H9 (cell line): ENCODE results near the gene RYR1. TPM values are rescaled to one million over a fixed set of nuclear protein-coding genes. Genes with fewer than 3 reads are reported as not detected.
A peak's percentile ranks its signal among the peaks of the same experiment; 100 is the strongest.
"Not testable (repeated sequence)": the region's sequence is repeated elsewhere in the genome, so short reads cannot be mapped to it uniquely, and the experiment has no call there.

Source experiments
- DNase-seq: peaks from one replicate; pipeline ENCODE4 v3.0.0-alpha.2; 2017
- H2AFZ ChIP-seq: one replicate; pipeline ENCODE4 v1.6.1; 2013; ENCODE audit warnings: mild to moderate bottlenecking, low read length, control low read depth, moderate library complexity
- H2AK5ac ChIP-seq: 2 replicates; pipeline ENCODE4 v1.6.1; 2013; ENCODE audit warnings: low read length, control low read depth, mixed read lengths; ENCODE audit not compliant: insufficient read length
- H2BK120ac ChIP-seq: one replicate; pipeline ENCODE4 v1.6.1; 2013; ENCODE audit warnings: low read depth, mild to moderate bottlenecking, low read length, control low read depth, inconsistent platforms; ENCODE audit not compliant: poor library complexity, severe bottlenecking
- H2BK12ac ChIP-seq: 2 replicates; pipeline ENCODE4 v1.6.1; 2013; ENCODE audit warnings: low read length, control low read depth, mixed read lengths, low read depth; ENCODE audit not compliant: insufficient read length
- H2BK15ac ChIP-seq: 2 replicates; pipeline ENCODE4 v1.6.1; 2013; ENCODE audit warnings: low read depth, low read length, control low read depth
- H2BK20ac ChIP-seq: one replicate; pipeline ENCODE4 v1.6.1; 2013; ENCODE audit warnings: low read depth, mild to moderate bottlenecking, low read length, control low read depth, inconsistent platforms; ENCODE audit not compliant: poor library complexity, severe bottlenecking
- H2BK5ac ChIP-seq: 2 replicates; pipeline ENCODE4 v1.6.1; 2013; ENCODE audit warnings: low read length, control low read depth, mixed read lengths; ENCODE audit not compliant: insufficient read length
- H3K14ac ChIP-seq: 2 replicates; pipeline ENCODE4 v1.6.1; 2013; ENCODE audit warnings: low read length, control low read depth; ENCODE audit not compliant: insufficient read depth
- H3K18ac ChIP-seq: 2 replicates; pipeline ENCODE4 v1.6.1; 2013; ENCODE audit warnings: low read depth, mild to moderate bottlenecking, mixed read lengths, low read length, control low read depth; ENCODE audit not compliant: insufficient read length
- H3K23ac ChIP-seq: 2 replicates; pipeline ENCODE4 v1.6.1; 2013; ENCODE audit warnings: low read length, control low read depth, mixed read lengths, low read depth; ENCODE audit not compliant: insufficient read length
- H3K23me2 ChIP-seq: 2 replicates; pipeline ENCODE4 v1.6.1; 2013; ENCODE audit warnings: low read depth, mild to moderate bottlenecking, mixed read lengths, low read length, control low read depth; ENCODE audit not compliant: insufficient read length, poor library complexity, severe bottlenecking
- H3K27ac ChIP-seq: 2 replicates; pipeline ENCODE4 v1.5.1; 2013; ENCODE audit warnings: low read length, control low read depth, mixed read lengths, low read depth; ENCODE audit not compliant: insufficient read length
- H3K27me3 ChIP-seq: 2 replicates; pipeline ENCODE4 v1.6.1; 2013; ENCODE audit warnings: low read length, control low read depth, inconsistent platforms; ENCODE audit not compliant: insufficient read depth
- H3K4ac ChIP-seq: 2 replicates; pipeline ENCODE4 v1.6.1; 2013; ENCODE audit warnings: low read depth, mild to moderate bottlenecking, control low read depth, inconsistent platforms, low read length, moderate library complexity
- H3K4me1 ChIP-seq: 2 replicates; pipeline ENCODE4 v1.6.1; 2013; ENCODE audit warnings: low read length, control low read depth, inconsistent platforms; ENCODE audit not compliant: insufficient read depth
- H3K4me2 ChIP-seq: 2 replicates; pipeline ENCODE4 v1.6.1; 2013; ENCODE audit warnings: low read length, control low read depth, mixed read lengths; ENCODE audit not compliant: insufficient read length, insufficient read depth
- H3K56ac ChIP-seq: 2 replicates; pipeline ENCODE4 v1.6.1; 2013; ENCODE audit warnings: low read depth, mild to moderate bottlenecking, mixed read lengths, low read length, control low read depth; ENCODE audit not compliant: insufficient read length
- H3K79me1 ChIP-seq: 2 replicates; pipeline ENCODE4 v1.6.1; 2013; ENCODE audit warnings: low read depth, mild to moderate bottlenecking, moderate library complexity, low read length, control low read depth, inconsistent platforms; ENCODE audit not compliant: insufficient read depth, poor library complexity, severe bottlenecking
- H3K79me2 ChIP-seq: 2 replicates; pipeline ENCODE4 v1.6.1; 2013; ENCODE audit warnings: low read length, control low read depth, inconsistent platforms; ENCODE audit not compliant: insufficient read depth
- H3K9ac ChIP-seq: 2 replicates; pipeline ENCODE4 v1.6.1; 2013; ENCODE audit warnings: low read length, control low read depth, mixed read lengths; ENCODE audit not compliant: insufficient read length; ENCODE audit errors: extremely low read depth
- H3K9me3 ChIP-seq: one replicate; pipeline ENCODE4 v1.6.1; 2013; ENCODE audit warnings: low read depth, low read length, inconsistent platforms; ENCODE audit not compliant: control insufficient read depth
- H3T11ph ChIP-seq: one replicate; pipeline ENCODE4 v1.6.1; 2013; ENCODE audit warnings: mild to moderate bottlenecking, low read length, control low read depth, inconsistent platforms
- H4K20me1 ChIP-seq: one replicate; pipeline ENCODE4 v1.6.1; 2013; ENCODE audit not compliant: control insufficient read depth, insufficient read length, insufficient read depth
- H4K5ac ChIP-seq: 2 replicates; pipeline ENCODE4 v1.6.1; 2013; ENCODE audit warnings: low read depth, mild to moderate bottlenecking, mixed read lengths, low read length, control low read depth; ENCODE audit not compliant: insufficient read length
- H4K8ac ChIP-seq: replicated peaks from 2 replicates; pipeline ENCODE4 v1.6.1; 2013; ENCODE audit warnings: low read length, control low read depth, mixed read lengths, low read depth; ENCODE audit not compliant: insufficient read length
- H4K91ac ChIP-seq: 2 replicates; pipeline ENCODE4 v1.6.1; 2013; ENCODE audit warnings: low read depth, mild to moderate bottlenecking, moderate library complexity, mixed read lengths, low read length, control low read depth; ENCODE audit not compliant: insufficient read length
- H3K27ac Mint-ChIP-seq, 3 experiments: 2 replicates in 2 of 3; 3 replicates in 1 of 3; pipeline ENCODE4 v1.8.0; 2020 to 2021; ENCODE audit warnings: mixed read lengths in 3 of 3, mild to moderate bottlenecking in 1 of 3, moderate library complexity in 1 of 3
- H3K27me3 Mint-ChIP-seq: 2 replicates; pipeline ENCODE4 v1.8.0; 2021; ENCODE audit warnings: low read depth, mild to moderate bottlenecking, moderate library complexity, mixed read lengths
- H3K36me3 Mint-ChIP-seq, 3 experiments: 2 replicates in 2 of 3; 3 replicates in 1 of 3; pipeline ENCODE4 v1.8.0; 2020 to 2021; ENCODE audit warnings: low read depth in 3 of 3, mixed read lengths in 3 of 3; ENCODE audit not compliant: insufficient read depth in 1 of 3
- H3K4me1 Mint-ChIP-seq, 2 experiments: 2 replicates each; pipeline ENCODE4 v1.8.0; 2020; ENCODE audit warnings: mixed read lengths in 2 of 2
- H3K4me3 Mint-ChIP-seq, 2 experiments: 2 replicates in 1 of 2; 3 replicates in 1 of 2; pipeline ENCODE4 v1.8.0; 2020 to 2021; ENCODE audit warnings: mild to moderate bottlenecking in 2 of 2, mixed read lengths in 2 of 2, moderate library complexity in 1 of 2
- H3K9me3 Mint-ChIP-seq, 2 experiments: 2 replicates in 1 of 2; 3 replicates in 1 of 2; pipeline ENCODE4 v1.8.0; 2020; ENCODE audit warnings: mild to moderate bottlenecking in 2 of 2, mixed read lengths in 2 of 2, moderate library complexity in 1 of 2
- whole genome bisulfite sequencing: extraction: QIAGEN DNeasy Blood & Tissue Kit; methylation state at CpG from one replicate; pipeline ENCODE4 v1.1.7; 2013; ENCODE audit warnings: missing lambda C conversion rate, low lambda C conversion rate, mixed read lengths; ENCODE audit not compliant: insufficient read length; ENCODE audit errors: extremely low coverage; 5-methylcytosine and 5-hydroxymethylcytosine counted together
- total RNA-seq: library from RNA; stranded (reverse); gene quantifications from 2 replicates; pipeline ENCODE4 v1.2.1, GENCODE V29; 2021
- TF ChIP-seq, protein P1 (sequence below): fragments of 200-600 bp; sonication (generic); conservative IDR thresholded peaks from 3 replicates; pipeline ENCODE4 v1.8.0; 2021; ENCODE audit warnings: antibody characterized with exemption, mild to moderate bottlenecking

The RYR1 gene
- total RNA-seq, 1 experiment from 2014 or later = 8.9 TPM

DNA sequence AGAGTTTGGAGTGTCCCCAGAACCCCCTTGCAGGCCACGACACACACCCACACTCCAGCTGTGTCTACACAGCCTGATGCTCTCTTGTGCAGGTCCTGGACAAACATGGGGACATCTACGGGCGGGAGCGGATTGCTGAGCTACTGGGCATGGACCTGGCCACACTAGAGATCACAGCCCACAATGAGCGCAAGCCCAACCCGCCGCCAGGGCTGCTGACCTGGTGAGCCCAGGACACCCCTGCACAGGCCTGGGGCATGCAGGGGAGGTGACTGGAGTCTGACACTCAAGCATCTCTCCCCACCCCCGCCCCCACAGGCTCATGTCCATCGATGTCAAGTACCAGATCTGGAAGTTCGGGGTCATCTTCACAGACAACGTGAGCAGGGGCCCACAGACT, 144.3 kb downstream of the RYR1 start:
- H3K23ac ChIP-seq = no peak overlapping the region
- H3K27me3 ChIP-seq = no peaks in the 10 kb centered on the region
- no peak overlapping the region for H3K9ac ChIP-seq
- H4K91ac ChIP-seq = no peak overlapping the region
- no peaks in the 10 kb centered on the region for H3K4me1 ChIP-seq
- no peak overlapping the region for H2BK20ac ChIP-seq
- H3K27me3 Mint-ChIP-seq = no peaks in the 10 kb centered on the region
- no peak overlapping the region for H3T11ph ChIP-seq
- no peak overlapping the region for H3K4me3 Mint-ChIP-seq
- H2BK120ac ChIP-seq = no peak overlapping the region
- no peak overlapping the region for H2BK12ac ChIP-seq
- peaks cover 0 to 6% (median 6%) of the 10 kb centered on the region in 3 experiments; a peak in 3 of 7 replicates for H3K36me3 Mint-ChIP-seq
- no peak overlapping the region for H3K4ac ChIP-seq
- H4K8ac ChIP-seq = no peak overlapping the region
- H3K27ac Mint-ChIP-seq = no peak overlapping the region
- TF ChIP-seq, protein P1, sequence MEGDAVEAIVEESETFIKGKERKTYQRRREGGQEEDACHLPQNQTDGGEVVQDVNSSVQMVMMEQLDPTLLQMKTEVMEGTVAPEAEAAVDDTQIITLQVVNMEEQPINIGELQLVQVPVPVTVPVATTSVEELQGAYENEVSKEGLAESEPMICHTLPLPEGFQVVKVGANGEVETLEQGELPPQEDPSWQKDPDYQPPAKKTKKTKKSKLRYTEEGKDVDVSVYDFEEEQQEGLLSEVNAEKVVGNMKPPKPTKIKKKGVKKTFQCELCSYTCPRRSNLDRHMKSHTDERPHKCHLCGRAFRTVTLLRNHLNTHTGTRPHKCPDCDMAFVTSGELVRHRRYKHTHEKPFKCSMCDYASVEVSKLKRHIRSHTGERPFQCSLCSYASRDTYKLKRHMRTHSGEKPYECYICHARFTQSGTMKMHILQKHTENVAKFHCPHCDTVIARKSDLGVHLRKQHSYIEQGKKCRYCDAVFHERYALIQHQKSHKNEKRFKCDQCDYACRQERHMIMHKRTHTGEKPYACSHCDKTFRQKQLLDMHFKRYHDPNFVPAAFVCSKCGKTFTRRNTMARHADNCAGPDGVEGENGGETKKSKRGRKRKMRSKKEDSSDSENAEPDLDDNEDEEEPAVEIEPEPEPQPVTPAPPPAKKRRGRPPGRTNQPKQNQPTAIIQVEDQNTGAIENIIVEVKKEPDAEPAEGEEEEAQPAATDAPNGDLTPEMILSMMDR = no peak
- no peaks in the 10 kb centered on the region for H3K79me2 ChIP-seq
- no peaks in the 10 kb centered on the region for H3K9me3 ChIP-seq
- no peak overlapping the region for H4K5ac ChIP-seq
- no peaks in the 10 kb centered on the region for H3K23me2 ChIP-seq
- H2BK5ac ChIP-seq = no peak overlapping the region
- H3K14ac ChIP-seq = no peak overlapping the region
- no peaks in the 10 kb centered on the region for H3K79me1 ChIP-seq
- H3K4me1 Mint-ChIP-seq = no peaks in the 10 kb centered on the region
- no peaks in the 10 kb centered on the region for H3K9me3 Mint-ChIP-seq
- no peak for DNase-seq
- no peak overlapping the region for H2BK15ac ChIP-seq
- H3K27ac ChIP-seq = no peak overlapping the region
- H3K18ac ChIP-seq = no peak overlapping the region
- H3K56ac ChIP-seq = no peak overlapping the region
- H4K20me1 ChIP-seq = no peaks in the 10 kb centered on the region
- H2AK5ac ChIP-seq = no peak overlapping the region
- H2AFZ ChIP-seq = no peak overlapping the region
- H3K4me2 ChIP-seq = no peak overlapping the region
- WGBS = no CpG with 5 or more reads among the region's 11 CpGs

DNA sequence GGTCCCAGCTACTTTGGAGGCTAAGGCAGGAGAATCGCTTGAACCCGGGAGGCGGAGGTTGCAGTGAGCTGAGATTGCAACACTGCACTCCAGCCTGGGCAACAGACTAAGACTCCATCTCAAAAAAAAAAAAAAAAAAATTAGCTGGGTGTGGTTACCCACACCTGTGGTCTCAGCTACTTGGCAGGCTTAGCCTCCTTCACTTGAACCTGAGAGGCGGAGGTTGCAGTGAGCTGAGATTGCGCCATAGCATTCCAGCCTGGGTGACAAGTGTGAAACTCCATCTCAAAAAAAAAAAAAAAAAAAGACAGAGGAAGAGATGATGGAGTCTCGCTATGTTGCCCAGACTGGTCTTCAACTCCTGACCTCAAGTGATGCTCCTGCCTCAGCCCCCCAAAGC, 145.8 kb downstream of the RYR1 start:
- H2BK12ac ChIP-seq, H3K56ac ChIP-seq, H4K5ac ChIP-seq, H2BK5ac ChIP-seq, H3K36me3 Mint-ChIP-seq, H3K79me1 ChIP-seq, H3K27me3 Mint-ChIP-seq, H3K27me3 ChIP-seq, H2BK120ac ChIP-seq, DNase-seq, H3K23ac ChIP-seq, H3K79me2 ChIP-seq, H3K4me2 ChIP-seq, H3K4me3 Mint-ChIP-seq, H3K9me3 ChIP-seq, H3T11ph ChIP-seq, H2BK20ac ChIP-seq, H2AFZ ChIP-seq, H4K91ac ChIP-seq, H3K4me1 Mint-ChIP-seq, H2BK15ac ChIP-seq, H2AK5ac ChIP-seq, H3K14ac ChIP-seq, H4K8ac ChIP-seq, H3K9me3 Mint-ChIP-seq, H3K23me2 ChIP-seq, H3K9ac ChIP-seq, H4K20me1 ChIP-seq, H3K4ac ChIP-seq, H3K18ac ChIP-seq, H3K27ac ChIP-seq, H3K4me1 ChIP-seq: not testable (repeated sequence)
- peak overlapping the region in 1 of 3 experiments; percentile 28; a peak in 2 of 7 replicates for H3K27ac Mint-ChIP-seq
- whole genome bisulfite sequencing = no CpG with 5 or more reads among the region's 6 CpGs
